ENCODE data around the gene COG2.
"Not testable (repeated sequence)": the region's sequence is repeated elsewhere in the genome, so short reads cannot be mapped to it uniquely, and the experiment has no call there.

COG2 gene

DNA sequence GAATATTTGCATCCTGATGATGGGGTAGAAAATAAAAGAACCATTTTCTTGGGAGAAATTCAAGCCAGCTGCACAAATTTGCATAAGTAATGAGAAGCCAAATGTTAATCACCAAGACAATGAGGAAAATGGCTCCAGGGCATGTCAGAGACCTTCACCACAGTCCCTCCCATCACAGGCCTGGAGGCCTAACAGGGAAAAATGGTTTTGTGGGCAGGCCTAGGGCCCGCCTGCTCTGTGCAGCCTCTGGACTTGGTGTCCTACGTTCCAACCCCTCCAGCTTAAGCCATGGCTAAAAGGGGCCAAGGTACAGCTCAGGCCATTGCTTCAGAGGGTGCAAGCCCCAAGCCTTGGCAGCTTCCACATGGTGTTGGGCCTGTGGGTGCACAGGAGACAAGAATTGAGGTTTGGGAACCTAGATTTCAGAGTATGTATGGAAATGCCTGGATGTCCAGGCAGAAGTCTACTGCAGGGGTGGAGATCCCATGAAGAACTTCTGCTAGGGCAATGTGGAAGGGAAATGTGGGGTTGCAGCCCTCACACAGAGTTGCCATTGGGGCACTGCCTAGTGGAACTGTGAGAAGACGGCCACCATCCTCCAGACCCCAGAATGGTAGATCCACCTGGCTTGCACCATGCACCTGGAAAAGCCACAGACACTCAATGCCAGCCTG is 79.7 kb downstream of the COG2 start:
- not testable (repeated sequence) for DNase-seq

GRCh38 chr1:230725256-230726012 is 83.2 kb downstream of the COG2 start:
- DNase-seq: no peak

DNA sequence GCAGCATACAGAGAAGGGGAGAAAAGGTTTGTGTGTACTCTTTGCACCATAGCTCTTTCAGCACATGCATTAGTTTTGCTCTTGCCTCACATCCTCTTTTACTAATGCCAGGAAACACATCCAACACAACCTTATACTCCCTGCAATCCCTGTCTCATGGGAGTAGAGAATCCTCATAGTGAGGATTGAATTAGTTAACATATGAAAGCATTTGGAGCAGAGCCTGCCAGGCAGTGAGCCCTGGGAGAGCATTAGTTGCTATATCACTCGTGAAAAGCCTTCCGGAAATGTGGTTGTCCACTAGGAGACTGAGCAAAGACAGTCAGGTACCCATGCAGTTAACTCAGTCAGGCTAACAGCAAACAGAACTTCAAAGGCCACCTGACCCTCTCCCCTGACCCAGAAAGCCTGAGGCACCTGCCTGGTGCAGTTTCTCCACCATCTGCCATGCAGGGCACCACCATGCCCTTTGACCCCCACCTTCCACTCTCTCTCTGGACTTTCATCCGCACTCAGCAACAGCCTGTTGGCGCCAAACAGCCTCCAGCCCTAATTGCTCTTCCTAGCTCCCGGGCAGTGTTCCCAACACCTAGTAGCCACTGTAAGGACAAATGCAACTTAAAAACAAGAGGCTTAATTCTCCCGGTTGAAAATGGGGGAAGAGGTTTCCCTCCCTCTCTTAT is 86.6 kb downstream of the COG2 start:
- no peak for DNase-seq

DNA sequence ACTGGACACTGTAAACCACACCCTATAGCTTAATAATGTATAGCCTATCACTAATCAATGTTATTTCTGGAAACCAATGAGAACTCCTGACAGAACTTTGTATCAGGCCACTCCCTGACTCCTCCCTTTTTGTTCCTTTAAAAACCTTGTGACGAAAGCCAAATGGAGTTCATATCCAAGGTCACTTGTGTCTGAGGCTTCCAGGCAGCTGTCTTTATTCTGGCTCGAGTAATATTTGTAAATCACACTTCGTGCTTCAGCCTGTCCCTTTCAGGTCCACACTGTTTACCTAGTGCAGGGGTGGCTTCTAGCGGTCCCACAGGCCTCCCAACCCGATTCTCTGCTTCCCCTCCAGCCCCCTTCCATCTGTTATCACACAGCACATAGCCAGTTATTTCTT is 88.7 kb downstream of the COG2 start:
- DNase-seq: no peak

GRCh38 chr1:230735447-230735846 is 93.2 kb downstream of the COG2 start:
- no peak for DNase-seq

GRCh38 chr1:230737622-230738262 is 95.5 kb downstream of the COG2 start:
- no peak for DNase-seq

- no peak for DNase-seq
Observed at GRCh38 chr1:230739564-230740290, 97.4 kb downstream of the COG2 start.

Data from CD4-positive, alpha-beta T cell treated with Interleukin-4 for 4 hours (primary cell).